HepG2 (cell line): ENCODE data around the gene SLC36A1. TPM values are rescaled to one million over a fixed set of nuclear protein-coding genes. Genes with fewer than 3 reads are reported as not detected.

ENCODE experiments used
- ARNT2 ChIP-seq: sonication (generic); formaldehyde crosslinking; IDR thresholded peaks from 2 replicates; pipeline ENCODE4 v1.8.0; 2022; ENCODE audit warnings: mild to moderate bottlenecking, low read depth, missing genetic modification reagents, moderate library complexity
- FOXK1 ChIP-seq: sonication (generic); formaldehyde crosslinking; IDR thresholded peaks from 2 replicates; pipeline ENCODE4 v1.4.0; 2020; ENCODE audit warnings: low read depth, missing genetic modification reagents, borderline replicate concordance
- GTF2F1 ChIP-seq: fragments of 150-350 bp; IDR thresholded peaks from 2 replicates; pipeline ENCODE4 v1.6.1; 2014; ENCODE audit warnings: low read length
- KLF9 ChIP-seq: IDR thresholded peaks from 2 replicates; pipeline ENCODE4 v1.6.1; 2016; ENCODE audit warnings: low read depth
- KMT2A ChIP-seq: sonication (generic); formaldehyde crosslinking; IDR thresholded peaks from 2 replicates; pipeline ENCODE4 v1.4.0; 2020; ENCODE audit warnings: missing genetic modification reagents
- MED8 ChIP-seq: sonication (generic); formaldehyde crosslinking; IDR thresholded peaks from 2 replicates; pipeline ENCODE4 v1.8.1; 2023; ENCODE audit warnings: mild to moderate bottlenecking, missing genetic modification reagents; ENCODE audit not compliant: insufficient replicate concordance
- MIXL1 ChIP-seq: IDR thresholded peaks from 2 replicates; pipeline ENCODE4 v1.6.1; 2016
- MLLT10 ChIP-seq: sonication (generic); formaldehyde crosslinking; IDR thresholded peaks from 2 replicates; pipeline ENCODE4 v1.4.0; 2020; ENCODE audit warnings: missing genetic modification reagents
- NR2F6 ChIP-seq, 2 experiments: IDR thresholded peaks; 2 replicates each; pipeline ENCODE4 v1.6.1; 2016; ENCODE audit warnings: antibody characterized with exemption in 1 of 2, mild to moderate bottlenecking in 1 of 2
- ZKSCAN1 ChIP-seq: fragments of 150-350 bp; IDR thresholded peaks from 2 replicates; pipeline ENCODE4 v1.6.1; 2014; ENCODE audit warnings: low read length
- ZNF10 ChIP-seq: sonication (generic); formaldehyde crosslinking; IDR thresholded peaks from 2 replicates; pipeline ENCODE4 v1.4.0; 2020; ENCODE audit warnings: mild to moderate bottlenecking, low read depth, missing genetic modification reagents, borderline replicate concordance
- ZNF124 ChIP-seq: sonication (generic); formaldehyde crosslinking; IDR thresholded peaks from 2 replicates; pipeline ENCODE4 v1.4.0; 2020; ENCODE audit warnings: missing genetic modification reagents
- ZNF329 ChIP-seq: sonication (generic); formaldehyde crosslinking; IDR thresholded peaks from 2 replicates; pipeline ENCODE4 v1.9.0; 2021; ENCODE audit warnings: low read depth, mild to moderate bottlenecking, missing genetic modification reagents
- ZNF337 ChIP-seq: sonication (generic); formaldehyde crosslinking; IDR thresholded peaks from 2 replicates; pipeline ENCODE4 v1.5.1; 2020; ENCODE audit warnings: missing genetic modification reagents, low read depth, mild to moderate bottlenecking, borderline replicate concordance
- ZNF431 ChIP-seq: sonication (generic); formaldehyde crosslinking; IDR thresholded peaks from 2 replicates; pipeline ENCODE4 v1.9.0; 2022; ENCODE audit warnings: missing genetic modification reagents, low read depth, mild to moderate bottlenecking, borderline replicate concordance
- ZNF546 ChIP-seq: sonication (generic); formaldehyde crosslinking; conservative IDR thresholded peaks from 2 replicates; pipeline ENCODE4 v1.8.1; 2023; ENCODE audit warnings: mild to moderate bottlenecking, missing genetic modification reagents
- ZNF562 ChIP-seq: sonication (generic); formaldehyde crosslinking; IDR thresholded peaks from 2 replicates; pipeline ENCODE4 v1.8.0; 2022; ENCODE audit warnings: missing genetic modification reagents, borderline replicate concordance
- ZNF788 ChIP-seq: sonication (generic); formaldehyde crosslinking; IDR thresholded peaks from 2 replicates; pipeline ENCODE4 v1.5.0; 2020; ENCODE audit warnings: mild to moderate bottlenecking, missing genetic modification reagents, borderline replicate concordance
- ZSCAN9 ChIP-seq: IDR thresholded peaks from 2 replicates; pipeline ENCODE4 v1.6.1; 2016; ENCODE audit warnings: borderline replicate concordance
- polyA plus RNA-seq, 8 experiments: library from polyadenylated mRNA; depleted of rRNA in 3 of 8; stranded (reverse) in 7 of 8; unstranded in 1 of 8; fragments of >200 nt; fragmentation: Illumina TruSeq in 4 of 8; extraction: Trizol in 4 of 8; gene quantifications; 2 replicates each; pipeline versions ENCODE4 v1.2.1 to v1.2.3, GENCODE V29; 2011 to 2016; ENCODE audit warnings: low read depth in 4 of 8, missing spikeins in 1 of 8, mixed read lengths in 1 of 8; ENCODE audit not compliant: insufficient read depth in 1 of 8
- total RNA-seq, 5 experiments: library from RNA; depleted of rRNA; stranded (reverse); fragments of >200 nt; fragmentation: Illumina TruSeq; extraction: Trizol; gene quantifications; 2 replicates each; pipeline ENCODE4 v1.2.3, GENCODE V29; 2016; ENCODE audit warnings: low read depth in 1 of 5
- TF ChIP-seq, protein P1 (sequence below): sonication (generic); formaldehyde crosslinking; IDR thresholded peaks from 2 replicates; pipeline ENCODE4 v1.8.1; 2022; ENCODE audit warnings: low read depth, mild to moderate bottlenecking, missing genetic modification reagents
- TF ChIP-seq, protein P2 (sequence below): sonication (generic); formaldehyde crosslinking; IDR thresholded peaks from 2 replicates; pipeline ENCODE4 v1.8.1; 2023; ENCODE audit warnings: mild to moderate bottlenecking, missing genetic modification reagents, borderline replicate concordance
- TF ChIP-seq, protein P3 (sequence below): sonication (generic); formaldehyde crosslinking; IDR thresholded peaks from 2 replicates; pipeline ENCODE4 v1.5.0; 2020; ENCODE audit warnings: mild to moderate bottlenecking, missing genetic modification reagents
- TF ChIP-seq, protein P4 (sequence below): IDR thresholded peaks from 2 replicates; pipeline ENCODE4 v1.6.1; 2016; ENCODE audit warnings: control low read depth

SLC36A1 gene
- total and polyA plus RNA-seq, 2 of the 13 experiments (the other 11 are each of a cell fraction or from before 2014, with no cell fraction given), result 8.0 to 8.9 TPM

DNA sequence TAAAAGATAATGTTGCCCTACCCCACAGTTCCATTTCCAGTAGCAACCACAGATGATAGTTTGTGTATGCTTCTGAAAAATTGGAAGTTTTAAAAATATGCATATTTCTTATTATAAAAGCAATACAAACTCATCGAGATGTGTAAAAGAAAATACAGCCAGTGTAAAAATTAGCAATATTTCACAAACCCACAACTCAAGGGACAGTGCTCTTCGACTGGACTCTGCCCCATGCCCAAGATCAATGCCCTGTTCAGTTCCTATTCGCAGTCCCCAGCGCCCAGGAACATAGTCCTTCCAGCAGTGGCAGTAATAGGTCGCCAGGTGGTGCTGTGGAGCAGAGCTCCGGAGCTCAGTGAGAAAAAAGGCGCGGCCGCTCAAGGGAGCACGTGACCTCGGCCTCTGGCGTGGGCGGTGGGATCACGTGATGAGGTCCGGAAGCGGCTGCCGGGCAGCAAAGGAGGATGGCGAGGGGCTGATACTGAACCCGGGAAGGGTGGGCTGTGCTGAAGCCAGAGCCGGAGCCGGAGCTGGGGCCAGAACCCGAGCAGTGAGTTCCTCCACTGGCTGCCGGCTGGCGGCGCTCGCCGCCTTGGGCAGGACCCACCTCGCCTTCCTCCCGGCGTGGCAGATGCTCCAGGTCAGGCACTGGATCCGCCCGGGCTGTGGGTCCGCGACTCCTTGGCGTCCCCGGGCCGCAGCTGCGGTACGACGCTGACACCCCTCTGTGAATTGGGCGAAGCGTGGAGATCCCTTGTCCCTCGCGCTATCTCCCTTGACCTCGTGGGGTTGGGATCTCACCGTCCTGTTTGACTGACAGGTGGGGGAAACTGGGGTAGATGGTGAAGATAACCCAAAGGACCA, at the start of gene SLC36A1 (continued):
- TF ChIP-seq, protein P1, sequence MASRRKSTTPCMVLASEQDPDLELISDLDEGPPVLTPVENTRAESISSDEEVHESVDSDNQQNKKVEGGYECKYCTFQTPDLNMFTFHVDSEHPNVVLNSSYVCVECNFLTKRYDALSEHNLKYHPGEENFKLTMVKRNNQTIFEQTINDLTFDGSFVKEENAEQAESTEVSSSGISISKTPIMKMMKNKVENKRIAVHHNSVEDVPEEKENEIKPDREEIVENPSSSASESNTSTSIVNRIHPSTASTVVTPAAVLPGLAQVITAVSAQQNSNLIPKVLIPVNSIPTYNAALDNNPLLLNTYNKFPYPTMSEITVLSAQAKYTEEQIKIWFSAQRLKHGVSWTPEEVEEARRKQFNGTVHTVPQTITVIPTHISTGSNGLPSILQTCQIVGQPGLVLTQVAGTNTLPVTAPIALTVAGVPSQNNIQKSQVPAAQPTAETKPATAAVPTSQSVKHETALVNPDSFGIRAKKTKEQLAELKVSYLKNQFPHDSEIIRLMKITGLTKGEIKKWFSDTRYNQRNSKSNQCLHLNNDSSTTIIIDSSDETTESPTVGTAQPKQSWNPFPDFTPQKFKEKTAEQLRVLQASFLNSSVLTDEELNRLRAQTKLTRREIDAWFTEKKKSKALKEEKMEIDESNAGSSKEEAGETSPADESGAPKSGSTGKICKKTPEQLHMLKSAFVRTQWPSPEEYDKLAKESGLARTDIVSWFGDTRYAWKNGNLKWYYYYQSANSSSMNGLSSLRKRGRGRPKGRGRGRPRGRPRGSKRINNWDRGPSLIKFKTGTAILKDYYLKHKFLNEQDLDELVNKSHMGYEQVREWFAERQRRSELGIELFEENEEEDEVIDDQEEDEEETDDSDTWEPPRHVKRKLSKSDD (CRISPR knock-in tag), result no peak
- TF ChIP-seq ZNF546, result no peak
- peak; percentile 89 for TF ChIP-seq ZNF124
- TF ChIP-seq FOXK1 (CRISPR knock-in tag), result peak; percentile 77
- TF ChIP-seq ZNF562 (CRISPR knock-in tag), result 0 out of 2 replicates have a peak, but pooled peaks have one; percentile 26
- no peak for TF ChIP-seq ZKSCAN1
- no peak; the same call in 1 of the 2 replicates for TF ChIP-seq NR2F6 (IDR thresholded peaks at IDR 0.05)
- peak; percentile 58 for TF ChIP-seq NR2F6 (CRISPR knock-in tag; IDR thresholded peaks at IDR 0.05)
- peak; percentile 76; the same call in 1 of the 2 replicates for TF ChIP-seq KMT2A (CRISPR knock-in tag)
- TF ChIP-seq, protein P2, sequence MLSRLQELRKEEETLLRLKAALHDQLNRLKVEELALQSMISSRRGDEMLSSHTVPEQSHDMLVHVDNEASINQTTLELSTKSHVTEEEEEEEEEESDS (CRISPR knock-in tag), result no peak
- no peak for TF ChIP-seq MED8 (CRISPR knock-in tag)
- peak; percentile 74; the same call in 1 of the 2 replicates for TF ChIP-seq ZNF337 (CRISPR knock-in tag)
- TF ChIP-seq, protein P3, sequence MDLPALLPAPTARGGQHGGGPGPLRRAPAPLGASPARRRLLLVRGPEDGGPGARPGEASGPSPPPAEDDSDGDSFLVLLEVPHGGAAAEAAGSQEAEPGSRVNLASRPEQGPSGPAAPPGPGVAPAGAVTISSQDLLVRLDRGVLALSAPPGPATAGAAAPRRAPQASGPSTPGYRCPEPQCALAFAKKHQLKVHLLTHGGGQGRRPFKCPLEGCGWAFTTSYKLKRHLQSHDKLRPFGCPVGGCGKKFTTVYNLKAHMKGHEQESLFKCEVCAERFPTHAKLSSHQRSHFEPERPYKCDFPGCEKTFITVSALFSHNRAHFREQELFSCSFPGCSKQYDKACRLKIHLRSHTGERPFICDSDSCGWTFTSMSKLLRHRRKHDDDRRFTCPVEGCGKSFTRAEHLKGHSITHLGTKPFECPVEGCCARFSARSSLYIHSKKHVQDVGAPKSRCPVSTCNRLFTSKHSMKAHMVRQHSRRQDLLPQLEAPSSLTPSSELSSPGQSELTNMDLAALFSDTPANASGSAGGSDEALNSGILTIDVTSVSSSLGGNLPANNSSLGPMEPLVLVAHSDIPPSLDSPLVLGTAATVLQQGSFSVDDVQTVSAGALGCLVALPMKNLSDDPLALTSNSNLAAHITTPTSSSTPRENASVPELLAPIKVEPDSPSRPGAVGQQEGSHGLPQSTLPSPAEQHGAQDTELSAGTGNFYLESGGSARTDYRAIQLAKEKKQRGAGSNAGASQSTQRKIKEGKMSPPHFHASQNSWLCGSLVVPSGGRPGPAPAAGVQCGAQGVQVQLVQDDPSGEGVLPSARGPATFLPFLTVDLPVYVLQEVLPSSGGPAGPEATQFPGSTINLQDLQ (CRISPR knock-in tag), result no peak
- peak; percentile 76; the same call in 1 of the 2 replicates for TF ChIP-seq ZNF329
- TF ChIP-seq ARNT2 (CRISPR knock-in tag), result no peak
- no peak for TF ChIP-seq MLLT10
- TF ChIP-seq ZNF788 (CRISPR knock-in tag), result peak; percentile 81; the same call in 1 of the 2 replicates
- TF ChIP-seq ZNF10 (CRISPR knock-in tag), result no peak
- TF ChIP-seq KLF9 (CRISPR knock-in tag), result peak; percentile 64; the same call in 1 of the 2 replicates
- TF ChIP-seq ZSCAN9 (CRISPR knock-in tag), result peak; percentile 77
- TF ChIP-seq, protein P4, sequence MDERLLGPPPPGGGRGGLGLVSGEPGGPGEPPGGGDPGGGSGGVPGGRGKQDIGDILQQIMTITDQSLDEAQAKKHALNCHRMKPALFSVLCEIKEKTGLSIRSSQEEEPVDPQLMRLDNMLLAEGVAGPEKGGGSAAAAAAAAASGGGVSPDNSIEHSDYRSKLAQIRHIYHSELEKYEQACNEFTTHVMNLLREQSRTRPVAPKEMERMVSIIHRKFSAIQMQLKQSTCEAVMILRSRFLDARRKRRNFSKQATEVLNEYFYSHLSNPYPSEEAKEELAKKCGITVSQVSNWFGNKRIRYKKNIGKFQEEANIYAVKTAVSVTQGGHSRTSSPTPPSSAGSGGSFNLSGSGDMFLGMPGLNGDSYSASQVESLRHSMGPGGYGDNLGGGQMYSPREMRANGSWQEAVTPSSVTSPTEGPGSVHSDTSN (CRISPR knock-in tag), result peak; percentile 48; the same call in 1 of the 2 replicates
- TF ChIP-seq MIXL1 (CRISPR knock-in tag), result peak; percentile 81
- no peak for TF ChIP-seq ZNF431 (CRISPR knock-in tag)
- peak; percentile 75; the same call in 1 of the 2 replicates for TF ChIP-seq GTF2F1
